GM12891 (cell line): ENCODE measurements around the gene APMAP.

Experiments
- PAX5 ChIP-seq: IDR thresholded peaks from 2 replicates; pipeline ENCODE4 v1.6.1; 2011; ENCODE audit warnings: low read length, moderate library complexity, mild to moderate bottlenecking; ENCODE audit not compliant: insufficient read depth, severe bottlenecking
- POLR2A ChIP-seq: IDR thresholded peaks from 2 replicates; pipeline ENCODE4 v1.6.1; 2011; ENCODE audit warnings: low read depth, low read length, control low read depth
- POLR2AphosphoS5 ChIP-seq: IDR thresholded peaks from 2 replicates; pipeline ENCODE4 v1.6.1; 2011; ENCODE audit warnings: low read depth, low read length, control low read depth
- SPI1 ChIP-seq: IDR thresholded peaks from 2 replicates; pipeline ENCODE4 v1.6.1; 2011; ENCODE audit warnings: low read depth, low read length, control low read depth
- TAF1 ChIP-seq: IDR thresholded peaks from 2 replicates; pipeline ENCODE4 v1.6.1; 2011; ENCODE audit warnings: low read depth, low read length, control low read depth

DNA sequence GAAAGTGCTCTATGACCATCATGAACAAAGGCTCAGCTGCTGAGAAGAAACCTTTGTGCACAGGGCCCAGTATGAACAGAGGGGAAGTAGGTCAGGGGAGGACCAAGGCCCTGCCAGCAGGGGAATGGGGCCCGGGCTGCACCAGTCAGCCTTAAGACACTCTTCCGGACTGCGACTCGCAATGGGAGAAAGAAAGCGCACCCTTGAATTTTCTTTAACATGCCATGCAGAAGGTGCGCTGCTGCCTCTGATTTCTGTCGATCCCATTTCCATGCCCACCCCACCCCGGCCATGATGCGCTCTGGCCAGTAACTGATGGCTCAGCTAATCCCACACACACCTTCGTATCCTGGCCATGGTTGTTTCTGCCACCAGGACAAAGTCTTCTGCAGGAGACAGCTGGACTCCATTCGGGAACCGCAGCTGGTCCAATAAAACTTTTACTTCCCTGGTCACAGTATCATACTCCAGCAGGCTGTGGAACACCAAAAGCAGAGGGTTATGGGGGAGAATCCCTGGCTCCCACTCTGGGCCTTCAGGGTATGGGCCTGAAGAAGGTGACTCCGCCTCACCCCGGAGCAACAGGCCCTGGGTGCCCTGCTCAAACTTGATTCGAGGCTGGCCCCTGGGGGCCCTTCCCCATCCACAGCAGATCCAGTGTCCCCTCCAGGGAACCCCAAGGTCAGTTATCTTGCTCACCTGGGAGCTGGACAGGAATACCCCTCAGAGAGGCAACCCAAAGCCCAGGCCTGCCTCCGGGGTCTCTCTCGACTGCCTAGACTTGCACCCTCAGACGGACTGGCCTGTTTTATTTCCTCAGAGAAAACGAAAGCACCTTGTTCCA lies 23.1 kb downstream of the APMAP start:
- TF ChIP-seq POLR2A (no peak), POLR2AphosphoS5 (no peak), TAF1 (no peak), SPI1 (no peak), PAX5 (no peak)
